MG63 (cell line): ENCODE measurements around the gene FYB2. TPM values are rescaled to one million over a fixed set of nuclear protein-coding genes. Genes with fewer than 3 reads are reported as not detected.

Experiments used
- total RNA-seq: library from RNA; depleted of rRNA; stranded (reverse); fragments of >200 nt; shearing (Covaris generic); gene quantifications from 2 replicates; pipeline ENCODE4 v1.2.3, GENCODE V29; 2014; ENCODE audit warnings: low replicate concordance; rRNA removed

Gene FYB2
- total RNA-seq, 1 experiment from 2014 or later: not detected

Other genes starting within 250 kb of the FYB2 start
- gene PLPP3, start 239.8 kb downstream of the FYB2 start, total RNA-seq: 24.3 and 25.7 TPM in 2 replicates
- gene PRKAA2, start 174.1 kb downstream of the FYB2 start, total RNA-seq: 0.10 TPM in 2 replicates
- gene C8A, start 35.4 kb upstream of the FYB2 start, total RNA-seq: not detected in 2 replicates
- not detected in 2 replicates for gene C8B, start 146.6 kb upstream of the FYB2 start, total RNA-seq